Left lung (tissue), 10 donors: ENCODE data around the gene TNK1. TPM values are rescaled to one million over a fixed set of nuclear protein-coding genes. Genes with fewer than 3 reads are reported as not detected.
A peak's percentile ranks its signal among the peaks of the same experiment; 100 is the strongest.

Experiments used
- ATAC-seq: fragments of 200-7000 bp; cut with Tn5 transposase; one replicate; pipeline ENCODE4 v1.9.1; 2020; ENCODE audit warnings: moderate library complexity
- DNase-seq, 4 donors: peaks; one replicate each; pipeline ENCODE4 v3.0.0-alpha.2; 2013 to 2020
- H3K27ac ChIP-seq, 2 donors: fragments of 200-600 bp; sonication (generic) in 1 of 2; one replicate each; pipeline versions ENCODE4 v1.5.0 to v1.8.0; 2020 to 2021
- H3K27me3 ChIP-seq, 2 donors: fragments of 200-600 bp; sonication (generic) in 1 of 2; one replicate each; pipeline versions ENCODE4 v1.5.0 to v1.8.0; 2020 to 2021
- H3K36me3 ChIP-seq, 2 donors: fragments of 200-600 bp; sonication (generic) in 1 of 2; one replicate each; pipeline versions ENCODE4 v1.5.0 to v1.8.0; 2020 to 2021
- H3K4me1 ChIP-seq, 2 donors: fragments of 200-600 bp; one replicate each; pipeline ENCODE4 v1.8.0; 2021
- H3K4me3 ChIP-seq, 2 donors: fragments of 200-600 bp; sonication (generic) in 1 of 2; one replicate each; pipeline versions ENCODE4 v1.5.0 to v1.8.0; 2020 to 2021; ENCODE audit warnings: mild to moderate bottlenecking in 1 of 2
- H3K9me3 ChIP-seq, 2 donors: fragments of 200-600 bp; sonication (generic) in 1 of 2; one replicate each; pipeline versions ENCODE4 v1.5.0 to v1.8.0; 2020 to 2021
- CTCF ChIP-seq, 2 donors: fragments of 200-600 bp; sonication (generic) in 1 of 2; IDR thresholded peaks; one replicate each; pipeline versions ENCODE4 v1.5.0 to v1.8.0; 2021; ENCODE audit warnings: antibody characterized with exemption in 2 of 2
- intact Hi-C, 2 donors: fragments of 100-400 bp; cut with DNase I; formaldehyde crosslinking; loops; one replicate each; pipeline versions ENCODE4 v1.11.2 to v1.14.2; 2022
- polyA plus RNA-seq, 6 donors: library from polyadenylated mRNA; unstranded; fragments of 120-200 nt; gene quantifications; one replicate each; pipeline ENCODE4 v1.2.1, GENCODE V29; 2013; ENCODE audit not compliant: insufficient read length in 6 of 6
- total RNA-seq, 2 donors: library from RNA; stranded (reverse); fragmentation: NEBNext Ultra II Directional; extraction: Animal tissue kit (Norgen Biotek cat#: 25700); gene quantifications; one replicate each; pipeline ENCODE4 v1.2.1, GENCODE V29; 2021
- donor health status: DM: no; HTN: yes; CAD: no.
- donor health status: DM: no; HTN: no; CAD: no.

Gene TNK1
- total and polyA plus RNA-seq, 8 donors, result 5.3 to 8.7 (median 6.3) TPM

- Histone ChIP-seq H3K9me3 (no peaks in the 10 kb centered on the region), H3K4me3 (peak overlapping the region; percentile 50 to 90), H3K4me1 (peaks cover 19 to 58% of the 10 kb centered on the region in 2 donors), H3K27ac (peak overlapping the region; percentile 92 to 97), H3K36me3 (peaks cover 0 to 14% of the 10 kb centered on the region in 2 donors), H3K27me3 (no peaks in the 10 kb centered on the region)
- TF ChIP-seq CTCF (IDR thresholded peaks at IDR 0.05), result peak in 1 of 2 donors; percentile 39
- intact Hi-C loops, result loop anchor here in 1 of 2 donors (10.0 kb wide), 1 partner anchor 82 kb away; the partner anchor contains the start of genes FGF11 and TMEM102
- ATAC-seq, result no peak
- no peak for DNase-seq
These were observed 28.4 kb upstream of the TNK1 start for GRCh38 chr17:7352503-7352889.

DNA sequence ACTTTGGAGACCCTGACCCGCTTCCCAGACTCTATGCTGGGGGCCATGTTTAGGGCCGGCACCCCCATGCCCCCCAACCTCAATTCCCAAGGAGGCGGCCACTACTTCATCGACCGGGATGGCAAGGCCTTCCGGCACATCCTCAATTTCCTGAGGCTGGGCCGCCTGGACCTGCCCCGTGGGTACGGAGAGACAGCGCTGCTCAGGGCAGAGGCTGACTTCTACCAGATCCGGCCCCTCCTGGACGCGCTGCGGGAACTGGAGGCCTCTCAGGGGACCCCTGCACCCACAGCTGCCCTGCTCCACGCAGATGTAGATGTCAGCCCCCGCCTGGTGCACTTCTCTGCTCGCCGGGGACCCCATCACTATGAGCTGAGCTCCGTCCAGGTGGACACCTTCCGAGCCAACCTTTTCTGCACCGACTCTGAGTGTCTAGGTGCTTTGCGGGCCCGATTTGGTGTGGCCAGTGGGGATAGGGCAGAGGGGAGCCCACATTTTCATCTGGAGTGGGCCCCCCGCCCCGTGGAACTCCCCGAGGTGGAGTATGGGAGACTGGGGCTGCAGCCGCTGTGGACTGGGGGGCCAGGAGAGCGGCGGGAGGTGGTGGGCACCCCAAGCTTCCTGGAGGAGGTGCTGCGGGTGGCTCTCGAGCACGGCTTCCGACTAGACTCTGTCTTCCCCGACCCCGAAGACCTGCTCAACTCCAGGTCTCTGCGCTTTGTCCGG is 27.8 kb upstream of the TNK1 start:
- intact Hi-C loops, result loop anchor here in 1 of 2 donors (10.0 kb wide), 1 partner anchor 82 kb away; the partner anchor contains the start of genes FGF11 and TMEM102
- TF ChIP-seq CTCF (IDR thresholded peaks at IDR 0.05), result no peak
- H3K4me3 ChIP-seq, result peak overlapping the region in 1 of 2 donors; percentile 90
- peaks cover 0 to 8% of the 10 kb centered on the region in 2 donors for H3K36me3 ChIP-seq
- H3K27ac ChIP-seq, result peak overlapping the region in 1 of 2 donors; percentile 97
- H3K4me1 ChIP-seq, result peaks cover 19 to 58% of the 10 kb centered on the region in 2 donors
- H3K27me3 ChIP-seq, result no peaks in the 10 kb centered on the region
- ATAC-seq, result no peak
- no peaks in the 10 kb centered on the region for H3K9me3 ChIP-seq
- peak in 1 of 4 donors; percentile 76 for DNase-seq

- no peak overlapping the region for H3K4me3 ChIP-seq
- H3K27me3 ChIP-seq, result no peaks in the 10 kb centered on the region
- H3K4me1 ChIP-seq, result peaks cover 19 to 57% of the 10 kb centered on the region in 2 donors
- intact Hi-C loops, result loop anchor here in 1 of 2 donors (10.0 kb wide), 1 partner anchor 80 kb away; the partner anchor contains the start of genes FGF11 and TMEM102
- TF ChIP-seq CTCF (IDR thresholded peaks at IDR 0.05), result no peak
- no peak for ATAC-seq
- peak overlapping the region in 1 of 2 donors; percentile 33 for H3K27ac ChIP-seq
- H3K36me3 ChIP-seq, result peaks cover 0 to 3% of the 10 kb centered on the region in 2 donors
- peak in 2 of 4 donors; percentile 27 to 43 for DNase-seq
- H3K9me3 ChIP-seq, result no peaks in the 10 kb centered on the region
These were observed 26.5 kb upstream of the TNK1 start for GRCh38 chr17:7354262-7354843.

DNA sequence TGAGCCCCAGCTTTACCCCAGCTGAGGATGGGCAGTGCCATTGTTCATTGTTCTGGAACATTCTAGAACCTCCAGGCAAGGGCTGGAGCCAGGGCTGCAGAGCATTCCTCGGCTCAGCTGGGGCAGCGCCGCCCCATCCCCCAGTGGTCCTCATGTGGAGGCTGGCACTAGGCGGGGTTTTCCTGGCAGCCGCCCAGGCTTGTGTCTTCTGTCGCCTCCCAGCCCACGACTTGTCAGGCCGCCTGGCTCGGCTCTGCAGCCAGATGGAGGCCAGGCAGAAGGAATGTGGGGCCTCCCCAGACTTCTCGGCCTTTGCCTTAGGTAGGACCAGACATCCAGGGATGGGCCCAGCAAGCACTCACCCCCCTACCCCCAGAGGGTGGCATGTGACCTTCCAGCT is 25.8 kb upstream of the TNK1 start, which contains the start of gene TMEM95:
Gene TMEM95 (plus strand): TSS at position 104 of the 400 bp plus-strand sequence. CDS start 49 bp downstream, at position 153.
- H3K4me1 ChIP-seq, result peaks cover 13 to 50% of the 10 kb centered on the region in 2 donors
- TF ChIP-seq CTCF (IDR thresholded peaks at IDR 0.05), result no peak

More for the DNA sequence above, 25.8 kb upstream of the TNK1 start, which contains the start of gene TMEM95:
- Histone ChIP-seq H3K36me3 (no peaks in the 10 kb centered on the region), H3K9me3 (no peaks in the 10 kb centered on the region), H3K27me3 (no peaks in the 10 kb centered on the region), H3K4me3 (no peak within 1 kb of the TSS), H3K27ac (peak within 1 kb of the TSS in 1 of 2 donors; percentile 33)
- ATAC-seq (no peak), DNase-seq (peak in 2 of 4 donors; percentile 34 to 79)
- intact Hi-C loops, result loop anchor here in 1 of 2 donors (5.0 to 10.0 kb wide), 2 partner anchors 80 to 207 kb away; partner anchors contain the start of genes FGF11, SENP3 and TMEM102
